Activated CD8-positive, alpha-beta memory T cell treated with anti-CD3 and anti-CD28 coated beads, Interleukin-2, amount 50 U/mL, for 48 hours (primary cell): Measurements from ENCODE around the gene HRAS.

ENCODE experiments used
- DNase-seq: peaks from one replicate; pipeline ENCODE4 v3.0.0-alpha.2; 2020

Gene HRAS

DNA sequence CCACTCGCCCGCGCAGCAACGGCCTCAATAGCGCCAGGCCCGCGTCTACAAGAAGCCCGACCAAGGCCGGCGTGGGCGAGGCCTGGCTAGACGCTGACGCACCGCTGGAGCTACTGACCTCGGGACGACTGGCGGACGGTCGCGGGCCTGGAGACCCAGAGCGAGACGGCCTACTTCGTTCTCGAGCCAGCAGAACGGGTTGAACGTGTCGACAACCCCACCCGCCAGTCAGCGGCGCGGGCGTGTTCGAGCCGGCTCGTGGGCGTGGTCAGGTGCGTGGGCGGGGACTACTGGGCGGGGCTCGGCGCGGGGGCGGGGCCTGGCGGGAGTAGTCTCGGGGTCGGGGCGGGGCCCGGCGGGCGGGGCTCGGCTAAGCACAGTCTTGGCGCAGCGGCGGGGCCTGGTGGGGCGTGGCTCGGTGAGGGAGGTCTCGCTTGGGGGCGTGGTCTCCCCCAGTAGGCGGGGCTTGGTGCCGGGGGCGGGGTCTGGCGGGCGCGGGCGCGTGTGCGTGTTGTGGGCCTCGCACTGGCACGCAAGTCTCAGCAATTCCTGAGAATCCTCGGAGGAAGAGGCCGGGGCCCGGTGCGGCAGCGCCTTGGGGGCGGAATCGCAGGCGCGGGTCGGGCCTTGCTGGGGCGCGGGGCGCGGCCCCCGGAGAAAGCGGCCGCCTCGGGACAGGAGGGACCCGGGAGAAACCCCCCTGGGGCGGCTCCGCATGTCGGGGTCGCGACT is 28.2 kb downstream of the HRAS start, which contains the start of gene RNH1:
TSS of gene RNH1 (minus strand) at position 248 of the 732 bp plus-strand sequence. CDS start 5,080 bp downstream, outside the sequence.
- DNase-seq: peak; percentile 100

DNA sequence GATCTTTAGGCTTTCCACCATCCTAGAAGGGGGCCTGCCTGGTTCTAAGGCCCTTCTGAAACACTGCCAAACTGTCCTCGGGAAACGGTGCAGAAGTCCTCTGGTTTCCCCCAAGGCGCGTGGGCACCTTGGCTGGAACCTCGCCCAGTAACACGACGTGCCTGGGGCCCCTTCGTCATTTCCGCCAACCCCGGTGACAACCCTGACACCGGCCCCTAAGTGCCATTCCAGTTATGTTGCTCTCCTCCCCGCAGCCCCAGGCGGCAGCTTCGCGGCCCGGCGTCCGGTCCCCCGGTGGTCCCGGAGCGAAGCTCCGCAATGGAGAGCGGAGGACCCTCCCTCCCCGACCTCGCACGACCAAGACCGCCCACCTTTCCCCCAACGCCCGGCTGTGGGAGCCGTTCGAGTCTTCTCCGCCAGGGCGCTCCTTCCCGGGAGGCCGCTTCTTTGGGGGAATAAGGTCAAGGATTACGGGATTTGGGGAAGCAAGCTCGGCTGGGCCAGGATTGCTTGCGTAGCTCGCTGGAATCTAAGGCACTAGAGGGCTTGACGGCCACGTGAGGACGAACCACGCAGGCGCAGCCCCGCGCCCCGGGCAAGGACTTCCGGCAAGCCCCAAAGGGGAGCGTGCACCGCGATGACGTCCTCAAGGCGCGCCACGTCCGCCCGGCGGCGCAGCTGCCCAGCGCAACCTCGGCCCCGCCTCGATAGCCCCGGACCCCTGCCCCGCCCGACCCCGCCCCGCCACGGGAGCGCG is 29.0 kb downstream of the HRAS start:
- peak; percentile 99 for DNase-seq

DNA sequence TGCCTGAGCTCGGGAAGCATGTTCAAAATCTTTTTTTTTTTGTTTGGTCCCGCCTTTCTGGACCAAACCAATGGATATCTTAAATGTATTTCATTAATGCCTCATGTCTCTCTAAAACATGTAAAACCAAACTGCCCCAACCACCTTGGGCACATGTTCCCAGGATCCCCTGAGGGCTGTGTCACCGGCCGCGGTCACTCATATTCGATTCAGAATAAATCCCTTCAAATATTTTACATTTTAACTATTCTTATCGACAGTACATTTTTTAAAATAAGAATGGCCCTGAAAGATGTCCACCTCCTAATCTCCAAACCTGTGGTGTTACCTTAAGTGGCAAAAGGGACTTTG is 30.4 kb downstream of the HRAS start:
- no peak for DNase-seq

DNA sequence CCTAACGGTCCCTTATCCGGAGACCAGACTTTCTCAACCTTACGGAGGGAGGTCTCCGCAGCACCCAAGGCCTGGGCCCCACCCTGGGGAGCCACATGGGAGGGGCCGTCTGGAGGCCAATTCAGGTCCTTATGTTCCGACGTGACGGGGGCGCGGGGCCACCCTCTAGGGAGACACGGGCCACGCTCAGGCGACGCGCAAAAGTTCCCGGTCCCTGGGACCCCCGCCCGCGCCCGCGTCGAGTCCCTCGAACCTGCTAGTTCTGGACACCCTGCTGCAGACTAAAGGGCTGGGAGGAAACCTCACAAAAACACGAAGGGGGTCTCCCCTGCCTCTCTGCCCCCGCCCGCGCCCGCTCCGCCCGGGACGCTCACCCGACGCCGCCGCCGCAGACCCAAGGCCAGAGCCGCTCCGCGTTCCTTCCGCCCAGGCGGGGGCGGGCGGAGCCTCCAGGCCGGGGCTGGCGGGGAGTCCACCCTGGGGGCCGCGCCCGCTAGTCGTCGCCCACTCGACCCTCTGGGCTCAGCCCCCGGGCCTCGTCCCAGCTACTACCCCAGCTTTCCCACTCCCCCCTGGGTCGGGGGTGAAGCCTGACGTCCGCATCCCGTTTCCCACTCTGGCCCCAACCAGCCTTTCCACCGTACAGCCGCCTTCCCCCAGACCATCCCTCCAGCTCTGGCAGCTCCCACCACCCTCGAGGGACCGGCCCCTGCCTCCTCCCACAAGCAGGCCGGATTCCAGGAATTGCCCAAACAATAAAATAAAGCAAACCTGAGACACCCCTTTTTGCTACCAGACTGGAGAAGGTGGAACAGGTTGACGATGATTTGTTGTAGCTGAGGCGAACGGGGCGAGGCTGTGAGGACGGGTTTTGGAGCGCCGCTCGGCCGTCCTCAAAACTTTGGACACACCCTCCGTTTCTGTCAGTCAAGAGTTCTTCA is 31.1 kb downstream of the HRAS start:
- peak; percentile 65 for DNase-seq

DNA sequence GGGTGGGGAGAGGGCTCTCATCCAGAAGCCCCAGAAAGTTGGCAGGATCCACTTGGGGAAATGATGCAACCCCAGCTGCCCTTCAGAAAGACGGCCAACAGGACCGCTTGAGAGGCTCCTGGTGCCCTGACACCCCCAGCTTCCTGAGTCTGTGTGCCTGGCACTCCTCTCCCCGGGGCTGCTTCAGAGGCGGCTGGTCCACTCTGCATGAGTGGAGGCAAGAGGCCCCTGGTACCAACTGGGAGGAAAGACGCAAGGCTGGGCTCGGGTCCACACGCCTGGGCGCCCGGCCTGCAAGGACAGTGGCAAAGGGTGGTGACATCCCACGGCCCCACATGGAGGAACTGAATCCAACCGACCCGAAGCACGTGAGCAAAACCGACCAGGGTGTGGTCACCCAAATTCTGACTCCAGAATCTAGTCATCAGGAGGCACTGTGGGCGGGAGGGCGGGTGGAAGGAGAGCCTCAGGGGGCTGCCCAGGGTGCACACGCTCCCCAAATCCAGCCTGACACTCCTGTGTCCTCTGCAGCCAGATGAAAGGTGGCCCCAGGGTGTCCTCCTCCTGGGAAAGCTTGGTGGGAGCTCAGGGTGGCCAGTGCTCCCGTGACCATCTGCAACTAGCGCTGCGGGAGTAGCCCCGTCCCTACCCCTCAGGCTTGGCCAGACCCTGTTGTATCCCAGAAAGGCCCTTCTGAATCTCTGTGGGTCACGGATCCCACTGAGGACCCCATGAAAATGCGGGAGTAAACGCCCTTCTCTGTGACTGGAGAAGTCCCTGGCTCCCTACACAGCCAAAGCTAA is 32.0 kb downstream of the HRAS start:
- no peak for DNase-seq

DNA sequence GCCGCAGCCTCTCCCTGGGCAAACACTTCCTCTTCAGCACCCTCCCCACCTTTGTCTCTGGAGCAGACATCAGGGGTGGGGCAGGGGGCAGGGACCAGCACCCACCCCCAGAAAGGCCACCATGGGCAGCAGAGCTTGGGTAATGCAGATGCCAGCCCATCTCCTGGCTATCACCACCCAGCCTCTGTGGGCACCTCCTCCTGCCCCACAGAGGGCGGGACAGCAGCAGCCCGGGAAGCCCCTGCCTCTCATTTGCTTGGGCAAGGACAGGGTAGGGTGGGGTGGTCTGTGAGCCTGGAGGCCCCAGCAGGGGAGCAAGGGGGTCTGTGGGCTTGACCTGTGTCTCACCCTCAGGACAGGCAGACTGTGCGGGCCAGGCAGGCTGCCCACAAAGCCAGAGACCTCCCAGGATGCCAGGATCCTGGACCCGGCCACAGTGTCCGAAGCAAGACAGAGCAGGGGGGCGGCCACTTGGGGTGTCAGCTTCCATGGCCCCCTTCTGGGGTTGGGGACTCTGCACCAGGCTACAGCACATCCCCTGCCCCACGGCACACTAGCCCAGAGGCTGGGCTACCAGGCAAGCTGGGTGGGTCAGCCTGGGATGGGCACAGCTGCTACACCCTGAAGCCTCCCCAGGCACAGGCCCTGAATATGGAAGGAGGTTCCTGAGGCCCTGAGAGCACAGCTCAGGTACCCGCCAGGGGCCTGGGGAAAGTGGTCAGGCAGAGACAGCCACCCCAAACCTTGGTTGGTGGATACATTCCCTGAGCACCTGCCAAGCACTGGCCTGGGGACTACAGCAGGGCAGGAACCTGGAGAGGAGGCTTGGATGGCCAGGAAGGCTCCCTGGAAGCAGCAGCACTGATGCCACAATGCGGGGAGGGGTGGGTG is 32.8 kb downstream of the HRAS start:
- no peak for DNase-seq

DNA sequence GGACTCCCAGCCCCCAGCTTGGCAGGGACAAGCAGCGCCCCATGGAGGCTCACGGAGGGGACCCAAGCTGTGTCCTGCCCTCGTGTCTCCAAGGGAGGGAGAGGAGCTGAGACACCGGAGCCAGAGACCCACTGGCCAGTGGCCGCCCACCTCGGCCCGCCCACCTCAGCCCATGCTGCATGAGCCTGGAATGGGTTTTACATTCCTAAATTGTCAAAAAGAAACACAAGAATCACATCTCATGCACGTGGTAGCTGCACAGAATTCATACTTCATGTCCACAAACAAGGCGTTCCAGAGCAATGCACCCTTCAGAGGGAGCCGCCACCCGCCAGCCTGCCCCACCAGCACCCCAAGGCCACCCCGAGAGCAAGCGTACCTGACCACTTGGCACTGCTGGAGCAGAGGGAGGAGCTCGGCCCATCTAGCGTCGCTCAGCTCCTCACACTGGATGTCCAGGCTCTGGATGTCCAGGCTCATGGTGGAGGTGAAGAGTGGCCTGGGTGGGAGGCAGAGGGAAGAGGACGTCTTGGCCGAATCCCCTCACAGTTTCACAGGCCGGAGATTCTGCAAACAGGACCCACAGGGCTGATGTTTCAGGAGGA is 33.6 kb downstream of the HRAS start:
- no peak for DNase-seq

DNA sequence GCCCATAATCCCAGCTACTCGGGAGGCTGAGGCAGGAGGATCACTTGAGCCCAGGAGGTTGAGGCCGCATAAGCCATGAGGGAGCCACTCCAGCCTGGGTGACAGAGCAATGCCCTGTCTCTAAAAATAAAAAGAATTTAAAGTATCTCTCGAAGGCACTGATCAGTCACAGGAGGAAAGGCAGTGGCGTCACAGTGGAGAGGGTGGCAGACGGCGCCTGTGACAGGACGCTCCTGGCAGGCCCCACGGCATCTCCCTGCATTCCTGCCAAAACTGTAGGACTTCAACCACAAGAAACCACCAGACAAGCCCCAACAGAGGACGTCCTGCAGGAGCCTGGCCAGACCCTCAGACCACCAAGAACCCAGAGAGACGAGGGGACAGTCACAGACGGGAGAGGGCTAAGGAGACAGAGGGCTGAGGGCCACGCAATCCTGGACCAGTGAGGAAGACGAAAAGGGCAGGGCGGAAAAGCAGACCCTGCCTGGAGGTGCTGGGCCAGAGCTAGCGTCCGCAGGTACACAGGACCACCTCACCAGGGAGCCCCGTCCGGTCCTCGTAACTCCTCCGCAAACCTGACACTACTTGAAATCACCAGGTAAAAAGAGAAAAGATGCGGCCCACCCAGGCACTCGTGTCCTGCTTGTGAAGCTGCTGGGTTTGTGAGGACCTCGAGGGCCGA is 34.2 kb downstream of the HRAS start:
- DNase-seq: no peak

DNA sequence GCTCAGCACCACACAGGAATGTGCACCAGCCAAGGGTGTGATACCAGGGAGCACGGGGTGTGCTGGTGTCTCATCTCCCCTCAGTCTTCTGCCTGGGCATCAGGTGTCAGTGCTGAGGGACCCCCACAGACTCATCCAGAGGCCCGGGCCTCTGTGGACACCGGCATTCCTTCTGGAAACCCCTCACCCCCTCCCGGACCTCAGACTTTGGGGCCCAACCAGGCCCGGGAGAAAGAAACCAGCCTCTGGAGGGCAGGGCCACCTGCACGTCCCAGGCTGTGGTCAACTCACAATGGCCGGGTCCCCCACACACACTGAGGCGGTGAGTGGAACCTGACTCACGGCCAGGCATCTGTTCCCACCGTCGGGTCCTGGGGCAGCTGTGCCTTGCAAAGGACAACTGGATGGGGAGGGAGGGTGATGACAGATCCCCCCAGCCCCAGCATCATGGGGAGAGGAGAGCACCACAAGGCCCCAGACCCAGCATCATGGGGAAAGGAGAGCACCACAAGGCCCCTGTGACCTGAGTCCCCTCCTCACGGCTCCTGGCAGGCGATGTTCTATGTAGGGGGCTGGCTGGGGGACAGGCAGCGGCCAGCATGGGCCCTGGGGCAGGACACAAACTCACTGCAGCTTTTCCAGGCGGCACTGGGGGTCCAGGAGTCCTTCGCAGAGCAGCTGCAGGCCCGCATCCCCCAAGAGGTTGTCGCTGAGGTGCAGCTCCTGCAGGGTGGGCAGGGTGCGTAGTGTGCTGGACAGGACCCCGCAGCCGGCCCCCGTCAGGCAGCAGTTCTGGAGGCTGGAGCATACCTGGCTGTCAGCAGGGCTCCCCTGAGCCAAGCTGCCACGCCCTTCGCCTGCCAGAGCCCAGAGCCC is 35.9 kb downstream of the HRAS start:
- DNase-seq: no peak

DNA sequence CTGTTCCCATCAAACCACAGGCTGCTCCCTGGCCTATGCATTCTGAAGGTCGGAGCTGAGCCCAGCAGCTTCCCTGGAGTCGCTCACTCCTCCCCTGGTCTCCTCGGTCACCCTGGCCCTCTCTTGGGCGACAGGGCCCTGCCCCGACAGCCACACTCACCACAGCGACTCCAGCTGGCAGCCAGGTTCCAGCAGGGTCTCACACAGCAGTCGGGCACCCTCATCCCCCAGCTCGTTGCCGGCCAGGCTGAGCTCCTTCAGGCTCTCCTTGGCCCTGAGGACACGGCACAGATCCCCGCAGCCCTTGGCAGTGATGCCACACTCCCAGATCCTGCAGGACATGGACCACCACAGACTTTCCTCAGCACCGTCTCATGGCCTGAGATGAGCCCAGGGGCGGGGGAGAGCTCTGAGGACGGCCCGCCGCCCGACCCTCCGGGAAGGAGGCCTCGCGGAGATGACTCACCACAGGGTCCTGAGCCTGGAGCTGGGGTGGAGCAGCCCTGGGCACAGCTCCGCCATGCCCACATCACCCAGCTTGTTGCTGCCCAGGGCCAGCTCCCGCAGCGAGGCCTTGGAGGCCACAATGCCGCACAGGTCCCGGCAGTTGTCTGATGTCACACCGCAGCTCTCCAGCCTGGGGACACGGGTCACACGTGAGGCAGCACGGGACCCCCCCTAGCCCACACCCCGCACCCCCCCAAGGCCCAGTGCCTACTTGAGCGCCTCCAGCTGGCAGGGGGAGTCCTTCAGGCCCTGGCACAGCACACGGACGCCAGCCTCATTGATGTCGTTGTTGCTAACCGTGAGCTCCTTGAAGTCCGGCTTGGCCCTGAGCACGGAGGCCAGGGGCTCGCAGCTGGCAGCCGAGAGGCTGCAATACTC is 36.8 kb downstream of the HRAS start:
- no peak for DNase-seq

DNA sequence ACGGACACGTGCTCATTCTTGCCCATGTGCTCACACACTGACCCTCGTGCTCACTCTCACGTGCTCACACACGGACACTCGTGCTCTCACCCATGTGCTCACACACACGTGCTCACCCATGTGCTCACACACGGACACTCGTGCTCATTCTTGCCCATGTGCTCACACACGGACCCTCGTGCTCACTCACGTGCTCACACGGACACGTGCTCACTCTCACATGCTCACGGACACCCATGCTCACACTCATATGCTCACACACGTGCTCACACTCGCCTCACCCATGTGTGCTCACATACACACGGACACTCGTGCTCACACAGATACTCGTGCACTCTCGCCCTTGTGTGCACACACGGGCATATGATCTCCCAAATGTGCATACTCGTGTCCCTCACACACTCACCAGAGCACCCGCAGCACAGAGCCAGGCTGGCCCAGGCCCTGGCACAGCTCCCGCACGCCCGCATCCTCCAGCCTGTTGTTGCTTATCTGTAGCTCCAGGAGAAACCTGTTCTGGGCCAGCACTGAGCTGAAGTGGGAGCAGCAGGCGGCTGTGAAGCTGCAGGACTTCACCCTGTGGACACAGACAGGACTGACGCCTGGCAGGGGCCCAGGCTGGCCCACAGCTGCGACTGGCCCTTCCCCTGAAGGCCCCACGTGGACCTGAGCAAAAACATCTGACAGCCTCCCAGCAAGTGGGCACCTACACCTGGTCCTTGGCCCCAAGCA is 37.6 kb downstream of the HRAS start:
- DNase-seq: no peak

DNA sequence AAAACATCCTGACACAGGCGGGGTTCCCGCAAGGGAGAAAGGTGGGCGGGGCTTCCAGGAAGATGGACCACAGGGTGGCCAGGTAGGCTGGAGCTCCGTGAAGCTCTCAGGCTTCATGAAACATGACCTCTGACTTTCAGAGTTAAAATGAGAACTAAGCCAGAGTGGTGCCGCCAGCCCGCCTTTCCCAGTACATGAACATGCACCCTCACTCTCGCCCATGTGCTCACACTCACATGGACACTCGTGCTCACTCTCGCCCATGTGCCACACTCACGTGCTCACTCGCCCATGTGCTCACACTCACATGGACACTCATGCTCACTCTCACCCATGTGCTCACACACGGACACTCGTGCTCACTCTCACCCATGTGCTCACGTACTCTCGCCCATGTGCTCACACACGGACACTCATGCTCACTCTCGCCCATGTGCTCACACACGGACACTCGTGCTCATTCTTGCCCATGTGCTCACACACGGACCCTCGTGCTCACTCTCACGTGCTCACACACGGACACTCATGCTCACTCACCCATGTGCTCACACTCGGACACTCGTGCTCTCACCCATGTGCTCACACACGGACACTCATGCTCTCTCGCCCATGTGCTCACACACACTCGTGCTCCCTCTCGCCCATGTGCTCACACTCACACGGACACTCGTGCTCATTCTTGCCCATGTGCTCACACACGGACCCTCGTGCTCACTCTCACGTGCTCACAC is 38.4 kb downstream of the HRAS start:
- no peak for DNase-seq

DNA sequence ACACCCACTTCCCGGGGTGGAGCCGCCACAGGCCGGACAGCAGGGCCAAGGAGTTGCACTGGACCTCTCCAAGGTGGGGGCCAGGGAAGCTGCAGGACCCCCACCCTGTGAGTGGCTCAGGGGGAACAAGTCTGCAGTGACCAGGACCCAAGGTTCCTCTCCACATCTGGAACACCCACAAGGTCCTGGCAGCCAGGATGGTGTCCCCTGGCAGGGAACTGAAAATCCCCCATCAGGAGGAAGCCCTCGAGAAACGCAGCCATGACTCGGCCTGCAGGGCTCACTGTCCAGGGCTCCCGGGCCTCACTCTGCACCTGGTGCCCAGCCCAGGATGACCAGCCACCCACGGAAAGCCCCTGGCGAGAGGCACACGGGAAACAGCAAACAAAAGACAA is 39.8 kb downstream of the HRAS start:
- no peak for DNase-seq

DNA sequence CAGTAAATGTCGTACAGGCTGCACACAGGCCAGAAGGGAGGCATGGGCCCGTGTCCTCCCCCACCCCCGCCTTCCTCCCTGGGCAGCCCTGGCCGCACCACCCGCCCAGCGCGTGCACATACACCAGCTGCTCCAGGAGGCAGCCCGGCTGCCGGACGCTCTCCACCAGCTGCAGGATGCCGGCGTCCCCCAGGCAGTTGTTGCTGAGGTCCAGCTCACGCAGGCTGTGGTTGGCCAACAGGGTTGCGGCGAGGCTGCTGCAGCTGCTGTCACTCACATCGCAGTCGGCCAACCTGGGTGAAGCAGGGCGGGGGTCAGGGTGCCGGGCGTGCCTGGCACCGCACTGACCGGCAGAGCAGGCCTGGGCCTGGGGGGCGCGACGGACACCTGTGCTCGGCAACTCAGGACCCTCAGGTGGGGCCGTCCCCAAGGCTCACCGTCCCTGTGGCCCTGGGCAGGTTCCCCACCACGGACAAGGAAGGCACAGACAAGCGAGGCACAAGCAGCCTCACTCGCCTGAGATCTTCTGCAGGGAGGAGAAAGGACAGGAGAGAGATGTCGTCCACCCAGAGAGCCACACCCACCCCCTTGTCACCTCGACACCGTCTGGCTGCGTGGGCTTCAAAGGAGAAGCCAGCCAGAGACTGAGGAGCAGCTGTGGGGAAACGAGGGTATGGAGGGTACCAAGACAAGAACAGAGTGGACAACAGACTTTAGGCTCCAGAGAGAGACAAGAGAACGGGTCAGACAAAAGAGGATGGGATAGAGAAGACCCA is 40.4 kb downstream of the HRAS start:
- no peak for DNase-seq

DNA sequence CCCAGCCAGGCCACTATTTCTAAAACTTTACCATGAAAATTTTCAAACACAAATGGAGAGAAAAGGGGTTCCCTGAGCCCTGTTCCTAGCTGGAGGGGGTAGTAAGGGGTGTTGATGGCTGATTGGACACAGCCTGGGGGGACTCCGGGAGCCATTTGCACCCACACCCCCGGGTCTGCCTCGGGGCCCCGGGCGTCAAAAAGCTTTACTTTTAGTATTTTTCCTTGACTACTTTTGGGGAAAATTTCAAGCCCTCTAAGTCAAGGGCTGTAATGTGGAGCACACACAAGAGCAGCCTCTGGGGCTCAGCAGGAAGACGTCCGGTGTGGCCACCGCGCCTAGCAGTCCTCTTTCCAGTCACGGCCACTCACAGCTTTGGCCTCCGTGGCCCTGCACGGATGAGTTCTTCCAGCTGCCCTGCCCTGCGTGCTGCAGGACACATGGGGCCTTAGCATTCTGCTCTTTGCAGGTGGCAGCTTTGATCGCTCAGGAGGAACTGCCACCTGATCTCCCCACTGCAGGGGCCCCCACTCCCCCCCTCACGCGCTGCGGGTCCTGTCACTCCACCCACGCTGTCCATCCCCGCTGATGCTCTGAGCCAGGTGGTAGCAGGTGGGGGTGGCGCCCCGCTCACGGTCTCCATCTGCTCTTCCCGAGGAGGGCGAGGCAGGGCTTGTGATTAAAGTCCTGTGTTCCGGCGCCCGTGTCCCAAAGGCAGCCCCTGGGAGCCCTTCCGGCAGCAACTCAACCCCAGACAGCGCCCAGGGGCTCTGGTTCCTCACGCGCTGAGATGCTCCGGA is 42.7 kb downstream of the HRAS start:
- no peak for DNase-seq
